ENCODE results near the gene URB1.

URB1 gene

GRCh38 chr21:32337206-32337605 lies 55.6 kb downstream of the URB1 start:
- no peak for DNase-seq

- no peak for DNase-seq
These were observed 56.1 kb downstream of the URB1 start for GRCh38 chr21:32336711-32337110.

GRCh38 chr21:32335601-32336575 lies 56.9 kb downstream of the URB1 start:
- DNase-seq = no peak

- no peak for DNase-seq
These were observed 57.8 kb downstream of the URB1 start for GRCh38 chr21:32334980-32335531.

- DNase-seq = no peak
These were observed 58.7 kb downstream of the URB1 start for GRCh38 chr21:32333953-32334673.

- no peak for DNase-seq
These were observed 60.3 kb downstream of the URB1 start for GRCh38 chr21:32332463-32332951.

GRCh38 chr21:32331444-32332305 lies 61.1 kb downstream of the URB1 start:
- DNase-seq = no peak

- DNase-seq = no peak
These were observed 62.0 kb downstream of the URB1 start for GRCh38 chr21:32330784-32331311.

- DNase-seq = no peak
These were observed 63.0 kb downstream of the URB1 start for GRCh38 chr21:32329776-32330175.

- no peak for DNase-seq
These were observed 63.5 kb downstream of the URB1 start for GRCh38 chr21:32329331-32329730.

- DNase-seq = no peak
These were observed 64.2 kb downstream of the URB1 start for GRCh38 chr21:32328595-32328994.

- DNase-seq = peak; percentile 73
These were observed 67.1 kb downstream of the URB1 start for GRCh38 chr21:32325706-32326105.

GRCh38 chr21:32322676-32323075 lies 70.1 kb downstream of the URB1 start:
- DNase-seq = no peak

- no peak for DNase-seq
These were observed 70.7 kb downstream of the URB1 start for GRCh38 chr21:32322103-32322502.

GRCh38 chr21:32321480-32321879 lies 71.3 kb downstream of the URB1 start:
- DNase-seq = no peak

- no peak for DNase-seq
These were observed 72.1 kb downstream of the URB1 start for GRCh38 chr21:32320726-32321125.

GRCh38 chr21:32320059-32320458 lies 72.8 kb downstream of the URB1 start:
- no peak for DNase-seq

GRCh38 chr21:32319012-32319411 lies 73.8 kb downstream of the URB1 start:
- no peak for DNase-seq

GRCh38 chr21:32317726-32318125 lies 75.1 kb downstream of the URB1 start:
- DNase-seq = no peak

GRCh38 chr21:32316361-32317215 lies 76.2 kb downstream of the URB1 start:
- no peak for DNase-seq

Measured in DMS79 (cell line).